ENCODE data around the gene COL24A1.
"Not testable (repeated sequence)": the region's sequence is repeated elsewhere in the genome, so short reads cannot be mapped to it uniquely, and the experiment has no call there.

The COL24A1 gene

GRCh38 chr1:86072474-86072873 lies 84.1 kb downstream of the COL24A1 start:
- H3K27me3 Mint-ChIP-seq (ENCODE audit: low read depth); H3K4me1 Mint-ChIP-seq (ENCODE audit: low read depth); H3K27ac Mint-ChIP-seq; H3K4me3 Mint-ChIP-seq; H3K9me3 Mint-ChIP-seq; H3K36me3 Mint-ChIP-seq (ENCODE audit: low read depth): not testable (repeated sequence)

DNA sequence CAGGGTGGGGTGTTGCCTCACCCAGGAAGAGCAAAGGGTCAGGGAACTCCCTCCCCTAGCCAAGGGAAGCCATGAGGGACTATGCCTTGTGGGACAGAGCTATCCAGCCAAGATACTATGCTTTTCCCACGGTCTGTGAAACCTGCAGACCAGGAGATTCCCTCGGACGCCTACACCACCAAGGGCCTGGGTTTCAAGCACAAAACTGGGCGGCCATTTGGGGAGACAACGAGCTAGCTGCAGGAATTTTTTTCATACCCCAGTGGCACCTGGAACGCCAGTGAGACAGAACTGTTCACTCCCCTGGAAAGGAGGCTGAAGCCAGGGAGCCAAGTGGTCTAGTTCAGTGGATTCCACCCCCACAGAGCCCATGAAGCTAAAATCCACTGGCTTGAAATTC lies 84.7 kb downstream of the COL24A1 start:
- H3K9me3 Mint-ChIP-seq; H3K27me3 Mint-ChIP-seq (ENCODE audit: low read depth); H3K4me1 Mint-ChIP-seq (ENCODE audit: low read depth); H3K4me3 Mint-ChIP-seq; H3K27ac Mint-ChIP-seq; H3K36me3 Mint-ChIP-seq (ENCODE audit: low read depth): not testable (repeated sequence)

DNA sequence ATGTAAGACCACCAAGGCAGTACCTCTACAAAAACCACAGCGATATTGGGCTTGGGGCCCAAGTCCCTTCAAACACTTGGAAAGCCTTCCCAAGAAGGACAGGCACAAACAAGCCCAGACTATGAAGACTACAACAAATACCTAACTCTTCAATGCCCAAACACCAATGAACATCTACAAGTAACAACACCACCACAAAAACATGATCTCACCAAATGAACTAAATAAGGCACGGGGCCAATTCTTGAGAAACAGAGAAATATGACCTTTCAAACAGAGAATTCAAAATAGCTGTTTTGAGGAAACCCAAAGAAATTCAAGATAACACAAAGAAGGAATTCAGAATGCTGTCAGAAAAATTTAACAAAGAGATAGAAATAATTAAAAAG lies 86.8 kb downstream of the COL24A1 start:
- Mint-ChIP-seq H3K36me3 (ENCODE audit: low read depth) (no peaks in the 10 kb centered on the region), H3K9me3 (no peaks in the 10 kb centered on the region), H3K27ac (no peak overlapping the region), H3K4me3 (no peak overlapping the region), H3K4me1 (ENCODE audit: low read depth) (no peaks in the 10 kb centered on the region), H3K27me3 (ENCODE audit: low read depth) (no peaks in the 10 kb centered on the region)

- H3K27me3 Mint-ChIP-seq (ENCODE audit: low read depth) = no peaks in the 10 kb centered on the region
- no peaks in the 10 kb centered on the region for H3K9me3 Mint-ChIP-seq
- H3K4me1 Mint-ChIP-seq (ENCODE audit: low read depth) = no peaks in the 10 kb centered on the region
- H3K27ac Mint-ChIP-seq = no peak overlapping the region
- no peak overlapping the region for H3K4me3 Mint-ChIP-seq
- H3K36me3 Mint-ChIP-seq (ENCODE audit: low read depth) = no peaks in the 10 kb centered on the region
These were observed 87.5 kb downstream of the COL24A1 start for GRCh38 chr1:86068841-86069756.

- no peaks in the 10 kb centered on the region for H3K9me3 Mint-ChIP-seq
- no peaks in the 10 kb centered on the region for H3K4me1 Mint-ChIP-seq (ENCODE audit: low read depth)
- H3K27me3 Mint-ChIP-seq (ENCODE audit: low read depth) = no peaks in the 10 kb centered on the region
- H3K36me3 Mint-ChIP-seq (ENCODE audit: low read depth) = no peaks in the 10 kb centered on the region
- no peak overlapping the region for H3K27ac Mint-ChIP-seq
- no peak overlapping the region for H3K4me3 Mint-ChIP-seq
These were observed 88.3 kb downstream of the COL24A1 start for GRCh38 chr1:86068271-86068721.

GRCh38 chr1:86067626-86068025 lies 88.9 kb downstream of the COL24A1 start:
- Mint-ChIP-seq H3K4me3 (no peak overlapping the region), H3K36me3 (ENCODE audit: low read depth) (no peaks in the 10 kb centered on the region), H3K9me3 (no peaks in the 10 kb centered on the region), H3K27ac (no peak overlapping the region), H3K27me3 (ENCODE audit: low read depth) (no peaks in the 10 kb centered on the region), H3K4me1 (ENCODE audit: low read depth) (no peaks in the 10 kb centered on the region)

DNA sequence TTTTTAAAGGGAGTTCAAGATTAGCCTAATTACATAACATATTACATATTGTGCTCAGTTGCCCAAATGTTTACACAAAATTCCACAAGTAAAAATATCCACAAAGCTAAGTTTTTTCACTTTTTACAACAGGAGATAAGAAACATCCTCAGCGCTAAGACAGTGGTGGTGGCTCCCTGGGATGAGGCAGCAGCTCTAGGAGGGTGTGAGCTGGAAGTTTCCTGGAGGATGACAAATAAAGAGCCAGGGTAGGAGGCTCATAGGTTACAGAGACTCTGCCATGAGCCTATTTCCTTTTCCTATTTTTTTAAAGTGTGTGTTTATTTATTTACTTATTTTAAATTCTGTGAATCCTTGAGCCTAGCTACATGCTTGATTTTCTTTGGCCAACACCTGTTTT lies 91.7 kb downstream of the COL24A1 start:
- Mint-ChIP-seq H3K27me3 (ENCODE audit: low read depth) (no peaks in the 10 kb centered on the region), H3K27ac (no peak overlapping the region), H3K36me3 (ENCODE audit: low read depth) (no peaks in the 10 kb centered on the region)

DNA sequence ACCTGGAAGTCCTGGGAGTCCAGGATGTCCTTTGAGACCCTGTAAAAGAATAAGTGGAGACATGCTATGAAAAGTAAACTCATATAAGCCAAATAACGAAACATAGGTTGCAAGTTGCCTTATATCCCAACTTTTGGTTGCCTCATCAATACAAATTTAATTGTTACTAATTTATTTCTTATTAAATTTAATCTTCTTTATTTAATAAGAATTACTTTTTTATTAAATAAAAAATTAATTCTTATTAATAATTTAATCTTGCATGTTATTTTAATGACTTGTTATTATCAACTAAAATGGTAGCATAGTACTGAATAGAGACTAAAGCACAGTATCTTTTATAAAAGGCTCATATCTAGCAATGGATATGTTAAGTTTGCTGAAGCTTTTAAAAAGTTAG lies 92.9 kb downstream of the COL24A1 start:
- H3K4me1 Mint-ChIP-seq (ENCODE audit: low read depth) = no peaks in the 10 kb centered on the region
- no peaks in the 10 kb centered on the region for H3K27me3 Mint-ChIP-seq (ENCODE audit: low read depth)
- H3K4me3 Mint-ChIP-seq = no peak overlapping the region

More for the DNA sequence above, 91.7 kb downstream of the COL24A1 start:
- H3K9me3 Mint-ChIP-seq = no peaks in the 10 kb centered on the region
- no peaks in the 10 kb centered on the region for H3K4me1 Mint-ChIP-seq (ENCODE audit: low read depth)
- no peak overlapping the region for H3K4me3 Mint-ChIP-seq

GRCh38 chr1:86062453-86062852 lies 94.1 kb downstream of the COL24A1 start:
- H3K4me1 Mint-ChIP-seq (ENCODE audit: low read depth) = no peaks in the 10 kb centered on the region
- no peak overlapping the region for H3K27ac Mint-ChIP-seq

More for the DNA sequence above, 92.9 kb downstream of the COL24A1 start:
- H3K9me3 Mint-ChIP-seq = no peaks in the 10 kb centered on the region
- H3K36me3 Mint-ChIP-seq (ENCODE audit: low read depth) = no peaks in the 10 kb centered on the region
- no peak overlapping the region for H3K27ac Mint-ChIP-seq

GRCh38 chr1:86061551-86061990 lies 95.0 kb downstream of the COL24A1 start:
- H3K9me3 Mint-ChIP-seq = no peaks in the 10 kb centered on the region
- no peaks in the 10 kb centered on the region for H3K36me3 Mint-ChIP-seq (ENCODE audit: low read depth)
- H3K27me3 Mint-ChIP-seq (ENCODE audit: low read depth) = no peaks in the 10 kb centered on the region
- no peak overlapping the region for H3K27ac Mint-ChIP-seq
- H3K4me1 Mint-ChIP-seq (ENCODE audit: low read depth) = no peaks in the 10 kb centered on the region
- no peak overlapping the region for H3K4me3 Mint-ChIP-seq

More at GRCh38 chr1:86062453-86062852, 94.1 kb downstream of the COL24A1 start:
- Mint-ChIP-seq H3K36me3 (ENCODE audit: low read depth) (no peaks in the 10 kb centered on the region), H3K9me3 (no peaks in the 10 kb centered on the region), H3K27me3 (ENCODE audit: low read depth) (no peaks in the 10 kb centered on the region), H3K4me3 (no peak overlapping the region)

DNA sequence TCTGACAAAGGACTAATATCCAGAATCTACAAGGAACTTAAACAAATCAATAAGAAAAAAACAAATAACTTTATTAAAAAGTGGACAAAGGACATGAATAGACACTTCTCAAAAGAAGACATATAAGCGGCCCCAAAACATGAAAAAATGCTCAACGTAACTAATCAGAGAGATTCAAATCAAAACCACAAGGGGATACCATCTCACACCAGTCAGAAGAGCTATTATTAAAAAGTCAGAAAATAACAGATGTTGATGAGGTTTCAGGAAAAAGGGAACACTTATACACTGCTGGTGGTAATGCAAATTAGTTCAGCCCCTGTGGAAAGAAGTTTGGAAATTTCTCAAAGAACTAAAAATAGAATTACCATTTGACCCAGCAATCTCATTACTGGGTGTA lies 102.2 kb downstream of the COL24A1 start:
- H3K4me3 Mint-ChIP-seq = no peak overlapping the region
- H3K9me3 Mint-ChIP-seq = no peaks in the 10 kb centered on the region
- no peak overlapping the region for H3K27ac Mint-ChIP-seq
- H3K4me1 Mint-ChIP-seq (ENCODE audit: low read depth) = no peaks in the 10 kb centered on the region
- no peaks in the 10 kb centered on the region for H3K36me3 Mint-ChIP-seq (ENCODE audit: low read depth)
- no peaks in the 10 kb centered on the region for H3K27me3 Mint-ChIP-seq (ENCODE audit: low read depth)

GRCh38 chr1:86052948-86053698 lies 103.4 kb downstream of the COL24A1 start:
- H3K4me3 Mint-ChIP-seq = no peak overlapping the region
- no peaks in the 10 kb centered on the region for H3K4me1 Mint-ChIP-seq (ENCODE audit: low read depth)

GRCh38 chr1:86035101-86035500 lies 121.5 kb downstream of the COL24A1 start:
- Mint-ChIP-seq H3K36me3 (ENCODE audit: low read depth) (no peaks in the 10 kb centered on the region), H3K27me3 (ENCODE audit: low read depth) (no peaks in the 10 kb centered on the region), H3K4me3 (no peak overlapping the region), H3K27ac (no peak overlapping the region), H3K4me1 (ENCODE audit: low read depth) (no peaks in the 10 kb centered on the region), H3K9me3 (no peaks in the 10 kb centered on the region)

More at GRCh38 chr1:86052948-86053698, 103.4 kb downstream of the COL24A1 start:
- H3K27ac Mint-ChIP-seq = no peak overlapping the region
- H3K9me3 Mint-ChIP-seq = no peaks in the 10 kb centered on the region
- H3K27me3 Mint-ChIP-seq (ENCODE audit: low read depth) = no peaks in the 10 kb centered on the region
- H3K36me3 Mint-ChIP-seq (ENCODE audit: low read depth) = no peaks in the 10 kb centered on the region

DNA sequence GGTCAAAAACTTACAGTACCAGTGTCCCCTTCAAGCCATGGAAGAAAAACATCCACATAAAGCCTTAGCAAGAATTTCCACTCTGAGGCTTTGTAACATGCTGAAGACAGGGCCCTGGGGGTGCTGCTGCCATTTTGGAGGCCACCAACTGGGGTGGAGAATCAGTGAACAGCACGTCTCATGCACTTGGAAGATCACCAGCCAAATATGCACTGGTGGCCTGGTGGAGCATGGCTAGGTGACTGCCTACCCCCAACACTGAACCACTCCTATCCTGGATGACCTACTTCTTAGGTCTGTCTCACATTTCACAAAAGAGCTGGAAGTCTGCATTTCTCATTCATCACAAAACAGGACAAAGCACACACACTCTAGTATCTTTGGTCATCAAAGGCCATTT lies 126.4 kb downstream of the COL24A1 start:
- no peaks in the 10 kb centered on the region for H3K4me1 Mint-ChIP-seq (ENCODE audit: low read depth)
- H3K36me3 Mint-ChIP-seq (ENCODE audit: low read depth) = no peaks in the 10 kb centered on the region
- no peak overlapping the region for H3K4me3 Mint-ChIP-seq
- H3K27me3 Mint-ChIP-seq (ENCODE audit: low read depth) = no peaks in the 10 kb centered on the region
- no peaks in the 10 kb centered on the region for H3K9me3 Mint-ChIP-seq
- no peak overlapping the region for H3K27ac Mint-ChIP-seq
